Stimulated activated CD8-positive, alpha-beta memory T cell treated with anti-CD3 and anti-CD28 coated beads, Interleukin-4, amount 100 ng/mL, for 24 hours (primary cell): ENCODE results near the gene PAPLN.

ENCODE experiments used
- DNase-seq: peaks from one replicate; pipeline ENCODE4 v3.0.0-alpha.2; 2020; ENCODE audit warnings: low read depth

Gene PAPLN

DNA sequence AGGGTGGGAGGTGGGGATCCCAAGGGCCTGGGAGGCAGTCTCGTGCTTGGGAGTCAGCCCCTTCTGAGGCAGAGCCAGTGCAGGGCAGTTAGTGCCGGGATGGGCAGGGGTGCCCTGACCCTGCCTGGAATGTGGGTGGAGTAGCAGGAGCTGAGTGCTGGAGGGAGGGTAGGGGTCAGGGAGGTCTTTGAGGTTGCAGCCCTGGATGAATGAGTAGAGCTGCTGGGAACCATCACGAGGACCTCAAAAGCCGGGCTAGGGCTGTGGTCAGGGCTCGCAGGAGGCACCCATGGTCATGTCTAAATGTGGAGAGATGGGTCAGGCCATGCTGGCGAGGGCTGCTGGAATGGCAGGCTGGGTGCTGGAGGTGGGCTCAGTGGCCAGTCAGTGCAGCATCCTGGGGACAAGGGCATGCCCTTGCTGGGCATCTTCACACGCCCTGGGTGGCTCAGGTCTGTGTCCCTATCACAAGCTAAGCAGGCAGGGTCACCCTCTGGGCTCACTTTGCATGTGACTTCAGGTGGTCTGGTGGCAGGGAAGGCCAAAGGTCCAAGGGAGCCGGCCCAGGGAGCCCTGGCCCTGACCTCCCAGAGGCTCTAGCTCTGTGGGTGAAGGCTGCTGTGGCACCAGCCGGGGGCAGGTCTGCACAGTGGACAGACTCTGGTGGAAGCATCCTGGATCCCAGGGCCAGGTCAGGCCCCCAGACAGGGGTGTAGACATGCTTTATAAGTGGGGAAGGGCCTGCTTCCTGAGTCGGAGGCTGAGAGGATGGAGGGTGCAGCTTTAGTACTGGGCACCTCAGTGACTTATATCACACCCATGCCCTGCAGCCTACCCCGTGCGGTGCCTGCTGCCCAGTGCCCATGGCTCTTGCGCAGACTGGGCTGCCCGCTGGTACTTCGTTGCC lies 24.5 kb downstream of the PAPLN start:
- DNase-seq, result no peak

DNA sequence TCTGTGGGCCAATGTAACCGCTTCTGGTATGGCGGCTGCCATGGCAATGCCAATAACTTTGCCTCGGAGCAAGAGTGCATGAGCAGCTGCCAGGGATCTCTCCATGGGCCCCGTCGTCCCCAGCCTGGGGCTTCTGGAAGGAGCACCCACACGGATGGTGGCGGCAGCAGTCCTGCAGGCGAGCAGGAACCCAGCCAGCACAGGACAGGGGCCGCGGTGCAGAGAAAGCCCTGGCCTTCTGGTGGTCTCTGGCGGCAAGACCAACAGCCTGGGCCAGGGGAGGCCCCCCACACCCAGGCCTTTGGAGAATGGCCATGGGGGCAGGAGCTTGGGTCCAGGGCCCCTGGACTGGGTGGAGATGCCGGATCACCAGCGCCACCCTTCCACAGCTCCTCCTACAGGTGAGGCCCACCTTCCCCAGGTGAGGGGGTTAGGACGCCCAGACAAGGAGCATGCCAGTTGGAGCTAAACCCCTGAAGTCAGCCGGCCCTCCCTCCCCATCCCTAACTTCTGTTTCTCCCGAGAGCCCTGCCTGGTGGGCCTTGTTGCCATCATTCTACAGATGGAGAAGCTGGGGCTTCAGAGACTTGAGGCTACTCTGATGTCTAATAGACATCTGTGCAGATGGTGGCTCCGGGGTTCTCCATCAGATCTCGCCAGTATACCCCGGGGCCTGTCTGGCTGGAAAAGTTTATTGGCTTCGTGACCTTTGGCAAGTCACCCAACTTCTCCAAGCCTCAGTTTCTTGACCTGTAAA lies 25.3 kb downstream of the PAPLN start:
- DNase-seq, result no peak

DNA sequence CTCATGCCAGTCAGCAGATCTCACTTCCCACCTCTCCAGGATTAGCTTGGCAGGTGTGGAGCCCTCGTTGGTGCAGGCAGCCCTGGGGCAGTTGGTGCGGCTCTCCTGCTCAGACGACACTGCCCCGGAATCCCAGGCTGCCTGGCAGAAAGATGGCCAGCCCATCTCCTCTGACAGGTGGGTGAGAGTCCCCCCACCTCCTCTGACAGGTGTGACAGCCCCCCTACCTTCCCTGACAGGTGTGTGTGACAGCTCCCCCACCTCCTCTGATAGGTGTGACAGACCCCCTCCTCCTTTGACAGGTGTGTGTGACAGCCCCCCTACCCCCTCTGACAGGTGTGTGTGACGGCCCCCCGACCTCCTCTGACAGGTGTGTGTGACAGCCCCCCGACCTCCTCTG lies 26.3 kb downstream of the PAPLN start:
- no peak for DNase-seq

DNA sequence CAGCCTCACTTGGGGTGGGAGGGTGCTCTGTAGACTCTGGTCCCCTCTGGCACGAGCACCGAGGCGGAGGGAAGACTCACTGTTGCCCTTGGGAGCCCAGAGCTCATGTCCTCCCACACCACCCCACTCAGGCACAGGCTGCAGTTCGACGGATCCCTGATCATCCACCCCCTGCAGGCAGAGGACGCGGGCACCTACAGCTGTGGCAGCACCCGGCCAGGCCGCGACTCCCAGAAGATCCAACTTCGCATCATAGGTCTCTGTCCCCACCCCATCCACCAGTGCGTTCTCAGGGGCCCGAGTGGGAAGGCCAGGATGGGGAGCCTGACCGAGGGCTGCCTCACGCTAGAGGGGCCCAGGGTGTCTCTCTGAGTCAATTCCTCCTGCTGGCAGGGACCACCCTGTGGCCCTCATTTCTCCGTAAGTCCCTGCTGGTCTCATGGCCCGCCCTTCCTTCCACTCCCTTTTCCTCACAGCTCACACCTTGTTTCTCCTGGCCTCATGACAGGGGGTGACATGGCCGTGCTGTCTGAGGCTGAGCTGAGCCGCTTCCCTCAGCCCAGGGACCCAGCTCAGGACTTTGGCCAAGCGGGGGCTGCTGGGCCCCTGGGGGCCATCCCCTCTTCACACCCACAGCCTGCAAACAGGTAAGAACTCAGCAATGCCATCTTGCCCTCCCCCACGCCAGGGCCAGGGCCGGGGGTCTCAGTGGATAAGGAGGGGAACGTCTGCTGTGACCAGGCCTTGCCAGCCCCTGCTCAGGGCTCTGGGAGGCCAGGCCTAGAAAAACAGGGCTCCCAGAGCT lies 27.0 kb downstream of the PAPLN start:
- DNase-seq, result no peak

DNA sequence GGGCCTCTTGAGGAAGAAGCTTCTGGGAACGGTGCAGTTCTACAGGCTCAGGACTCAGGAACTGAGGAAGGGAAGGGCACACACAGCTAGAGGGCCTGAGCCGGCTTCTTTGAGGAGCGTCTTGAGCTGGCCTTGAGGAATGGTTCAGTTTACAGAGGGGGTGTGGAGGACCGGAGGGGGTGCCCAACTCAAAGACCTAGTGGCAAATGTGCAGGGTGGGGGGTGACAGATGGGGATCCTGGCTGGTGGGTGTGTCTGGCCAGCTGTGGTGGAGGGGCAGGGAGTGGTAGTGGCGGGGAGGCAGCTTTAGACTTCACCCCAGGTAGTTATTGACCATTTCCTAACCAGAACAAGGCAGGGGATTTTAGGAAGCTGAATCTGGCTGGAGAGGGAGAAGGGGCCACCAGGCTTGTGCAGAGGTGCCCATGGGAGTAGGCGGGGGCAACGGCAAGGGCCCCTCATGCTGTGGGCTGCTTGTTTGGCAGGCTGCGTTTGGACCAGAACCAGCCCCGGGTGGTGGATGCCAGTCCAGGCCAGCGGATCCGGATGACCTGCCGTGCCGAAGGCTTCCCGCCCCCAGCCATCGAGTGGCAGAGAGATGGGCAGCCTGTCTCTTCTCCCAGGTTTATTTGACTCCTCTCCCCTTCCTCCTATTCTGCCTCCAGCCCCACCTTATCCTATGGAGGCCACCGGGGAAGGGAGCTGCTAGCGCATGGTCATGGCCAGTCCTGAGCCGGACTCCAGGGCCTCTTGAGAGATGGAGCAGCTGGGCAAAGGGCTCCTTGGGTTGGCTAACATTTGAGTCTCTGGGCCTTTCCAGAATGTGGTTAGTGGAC lies 27.8 kb downstream of the PAPLN start:
- no peak for DNase-seq

DNA sequence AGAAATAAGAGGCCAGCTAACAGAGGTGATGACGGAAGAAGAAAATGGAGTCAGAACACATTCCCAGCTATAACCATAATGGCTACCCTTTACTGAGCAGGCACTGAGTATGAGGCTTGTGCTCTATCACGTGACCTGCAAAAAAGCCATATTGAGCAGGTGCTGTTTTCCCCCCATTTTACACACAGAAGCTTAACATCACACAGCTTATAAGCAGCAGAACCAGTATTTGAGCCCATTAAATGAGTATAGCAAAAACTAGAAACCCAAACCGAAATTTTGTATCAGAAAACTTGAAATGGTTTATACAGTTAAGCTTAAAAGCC lies 28.4 kb downstream of the PAPLN start:
- no peak for DNase-seq

DNA sequence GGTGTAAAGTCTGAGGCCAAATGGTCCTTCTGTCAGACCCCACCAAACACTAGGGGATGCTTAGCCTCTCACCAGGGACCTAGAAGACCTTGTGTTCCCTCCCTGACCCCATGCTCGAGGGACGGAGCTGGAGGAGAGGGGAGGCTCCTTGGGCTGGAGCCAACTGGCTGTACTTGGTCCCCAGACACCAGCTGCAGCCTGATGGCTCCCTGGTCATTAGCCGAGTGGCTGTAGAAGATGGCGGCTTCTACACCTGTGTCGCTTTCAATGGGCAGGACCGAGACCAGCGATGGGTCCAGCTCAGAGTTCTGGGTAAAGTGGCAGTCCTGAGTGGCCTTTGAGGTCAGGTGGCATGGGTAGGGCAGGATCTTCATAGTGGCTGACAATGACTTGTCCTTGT lies 29.0 kb downstream of the PAPLN start:
- DNase-seq, result no peak

DNA sequence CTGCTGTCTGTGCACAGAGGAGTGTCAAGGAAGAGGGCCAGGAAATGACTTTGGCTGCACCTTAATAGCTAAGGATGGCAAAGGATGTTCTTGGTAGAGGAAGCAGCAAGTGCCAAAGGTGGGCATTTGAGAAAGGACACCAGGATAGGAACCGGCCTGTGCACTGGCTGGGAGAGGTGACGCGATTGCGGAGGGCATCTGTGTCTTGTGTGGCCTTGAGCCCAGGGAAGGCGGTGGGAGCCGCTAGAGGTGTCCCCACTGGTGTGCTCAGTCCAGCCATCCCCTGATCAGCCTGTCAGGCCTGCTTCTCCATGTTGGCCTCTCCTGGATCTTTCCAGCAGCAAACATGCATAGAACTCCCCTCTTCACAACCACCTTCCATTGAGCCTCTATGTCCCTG lies 30.2 kb downstream of the PAPLN start:
- DNase-seq, result no peak

DNA sequence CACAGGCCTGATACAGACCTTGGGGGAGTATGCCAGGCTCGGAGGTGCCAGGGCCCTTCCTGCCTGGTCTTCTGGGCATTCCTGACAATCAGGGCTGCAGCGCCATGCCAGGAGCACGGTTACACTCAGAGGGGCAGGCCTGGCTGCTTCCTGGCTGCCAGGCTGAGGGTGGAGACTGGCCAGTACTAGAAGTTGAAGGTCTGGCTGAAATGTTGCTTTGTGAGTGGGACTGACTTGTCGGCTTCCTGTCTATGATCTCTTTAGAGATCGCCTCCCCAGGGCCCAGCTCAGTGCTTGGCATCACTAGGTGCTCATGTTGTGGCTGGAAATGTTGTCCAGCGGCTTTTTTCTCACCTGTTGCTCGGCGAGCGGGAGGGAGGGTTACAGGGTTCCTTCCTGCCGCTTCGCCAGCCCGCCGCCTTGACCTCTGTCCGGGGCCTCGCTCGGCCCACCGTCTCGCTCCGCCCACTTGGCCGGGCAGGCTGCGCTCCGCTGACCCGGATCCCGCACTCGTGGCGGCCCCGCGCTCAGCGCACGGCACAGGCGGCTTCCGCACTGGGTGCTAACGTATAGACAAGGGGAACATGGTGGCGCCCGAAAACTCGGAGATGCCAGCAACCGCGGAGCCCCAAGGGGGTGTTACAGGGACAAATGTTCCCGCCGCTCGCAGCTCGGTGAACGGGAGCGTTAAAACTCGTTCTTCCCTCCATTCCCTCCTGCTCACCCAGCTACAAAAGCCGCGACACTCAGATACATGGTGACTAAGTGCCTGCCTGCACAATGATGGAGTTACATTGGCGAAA lies 32.6 kb downstream of the PAPLN start:
- no peak for DNase-seq

DNA sequence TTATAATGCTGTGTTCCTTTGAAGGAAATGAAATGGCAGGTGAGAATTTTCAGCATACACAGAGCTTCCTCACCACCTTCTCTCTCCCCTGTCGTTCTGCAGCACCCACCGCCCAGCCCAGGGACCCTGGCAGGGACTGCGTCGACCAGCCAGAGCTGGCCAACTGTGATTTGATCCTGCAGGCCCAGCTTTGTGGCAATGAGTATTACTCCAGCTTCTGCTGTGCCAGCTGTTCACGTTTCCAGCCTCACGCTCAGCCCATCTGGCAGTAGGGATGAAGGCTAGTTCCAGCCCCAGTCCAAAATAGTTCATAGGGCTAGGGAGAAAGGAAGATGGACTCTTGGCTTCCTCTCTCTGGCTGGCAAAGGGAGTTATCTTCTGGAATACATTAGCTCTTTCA lies 35.1 kb downstream of the PAPLN start:
- no peak for DNase-seq

DNA sequence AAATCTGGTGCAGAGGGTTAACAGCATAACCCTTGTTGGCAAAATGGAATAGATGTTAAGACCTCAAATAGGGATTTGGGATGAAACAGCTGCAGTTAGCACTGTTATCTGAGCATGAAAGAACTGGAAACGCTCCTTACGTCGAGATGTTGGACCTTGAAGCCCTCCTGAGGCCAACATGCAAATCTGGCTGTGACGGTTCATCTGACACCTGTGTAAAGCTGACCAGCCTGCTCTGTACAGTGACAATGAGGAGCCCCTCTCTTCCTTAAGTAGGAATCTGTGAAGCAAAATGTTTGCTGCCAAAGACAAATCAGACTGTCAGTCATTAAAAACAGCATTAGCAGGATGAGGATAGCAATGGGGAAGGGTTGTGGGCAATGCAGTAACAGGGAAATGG lies 36.5 kb downstream of the PAPLN start:
- no peak for DNase-seq

DNA sequence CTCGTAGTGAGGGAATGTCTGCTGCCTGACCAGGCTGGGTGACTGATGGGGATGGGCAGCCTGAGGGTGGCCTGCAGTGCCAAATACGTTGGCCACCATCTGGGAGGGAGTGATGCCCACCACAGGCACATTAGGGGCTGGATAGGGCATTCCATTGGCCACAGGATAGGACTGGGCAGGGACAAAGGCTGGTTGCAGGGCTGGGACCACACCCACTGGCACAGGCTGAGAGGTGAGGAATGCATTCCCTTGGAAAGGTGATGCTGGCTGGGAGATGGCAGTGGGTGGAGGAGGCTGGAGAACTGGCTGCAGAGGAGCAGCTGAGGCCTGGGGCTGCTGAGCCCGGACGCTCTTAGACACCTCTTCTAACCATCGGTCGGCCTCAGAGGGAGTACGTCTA lies 39.5 kb downstream of the PAPLN start:
- DNase-seq, result no peak

DNA sequence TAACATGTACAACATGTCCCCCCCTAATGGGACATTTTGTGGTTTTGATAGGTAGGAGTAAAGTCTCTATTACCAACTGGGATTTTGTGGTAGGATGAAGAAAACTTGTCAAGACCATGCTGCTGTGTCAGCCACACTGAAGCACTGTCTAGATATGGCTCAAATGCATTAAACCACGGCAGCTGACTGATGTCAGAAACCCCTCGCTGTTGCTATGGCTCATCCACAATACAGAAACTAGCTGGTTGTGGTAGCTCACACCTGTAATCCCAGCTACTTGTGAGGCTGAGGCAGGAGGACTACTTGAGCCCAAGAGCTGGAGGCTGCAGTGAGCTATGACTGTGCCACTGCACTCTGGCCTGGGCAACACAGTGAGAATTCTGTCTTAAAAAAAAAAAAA lies 40.1 kb downstream of the PAPLN start:
- no peak for DNase-seq

DNA sequence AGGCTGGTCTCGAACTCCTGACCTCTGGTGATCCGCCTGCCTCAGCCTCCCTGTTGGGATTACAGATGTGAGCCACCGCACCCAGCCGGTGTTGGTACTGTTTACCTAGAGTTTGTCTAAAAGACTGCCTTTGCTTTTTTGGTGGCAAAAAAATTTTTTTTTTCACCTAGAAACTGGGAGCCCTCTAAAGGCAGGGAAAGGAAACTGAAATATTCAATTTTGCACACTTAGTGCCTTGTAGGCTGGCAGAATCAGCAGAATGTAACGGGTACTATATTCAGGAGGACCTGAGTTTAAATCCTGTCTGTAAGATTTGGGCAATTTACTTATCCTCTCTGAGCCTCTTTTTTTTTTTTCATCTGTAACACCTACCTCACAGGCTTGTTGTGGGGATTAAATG lies 43.6 kb downstream of the PAPLN start:
- no peak for DNase-seq

DNA sequence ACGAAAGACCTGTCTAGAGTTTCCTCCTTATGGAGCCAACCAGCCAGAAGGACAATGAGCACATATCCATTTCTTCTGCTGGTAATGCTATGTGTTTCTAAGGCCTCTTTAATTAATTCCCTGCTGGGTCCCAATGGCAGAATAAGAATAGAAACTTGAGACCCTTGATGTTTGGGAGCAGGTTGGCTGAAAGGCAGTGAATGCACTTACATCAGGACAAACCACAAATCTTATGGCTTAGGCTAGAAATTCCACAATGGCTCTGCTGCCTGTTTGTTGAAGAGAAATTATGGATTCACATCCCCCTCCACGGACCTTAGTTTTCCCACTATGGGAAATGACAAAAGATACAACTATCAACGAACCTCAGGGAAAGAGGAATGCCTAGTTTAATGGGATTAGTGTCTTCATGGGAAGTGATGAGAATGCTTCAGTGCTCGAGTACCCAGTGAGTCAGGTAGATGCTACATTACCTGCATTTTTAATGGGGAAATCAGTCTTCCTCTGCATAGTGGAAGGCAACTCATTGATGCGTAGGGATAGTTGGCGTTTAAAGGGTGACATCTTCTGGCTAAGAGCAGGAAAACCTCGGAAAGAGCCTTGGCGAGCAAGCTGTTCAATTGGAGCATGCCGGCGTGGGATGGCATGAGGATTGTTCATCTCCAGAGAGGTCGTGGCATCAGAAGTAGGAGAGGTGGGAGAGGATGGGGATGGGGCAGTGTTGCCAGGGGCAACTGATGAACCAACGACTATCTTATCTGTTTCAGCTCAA lies 46.5 kb downstream of the PAPLN start:
- no peak for DNase-seq

DNA sequence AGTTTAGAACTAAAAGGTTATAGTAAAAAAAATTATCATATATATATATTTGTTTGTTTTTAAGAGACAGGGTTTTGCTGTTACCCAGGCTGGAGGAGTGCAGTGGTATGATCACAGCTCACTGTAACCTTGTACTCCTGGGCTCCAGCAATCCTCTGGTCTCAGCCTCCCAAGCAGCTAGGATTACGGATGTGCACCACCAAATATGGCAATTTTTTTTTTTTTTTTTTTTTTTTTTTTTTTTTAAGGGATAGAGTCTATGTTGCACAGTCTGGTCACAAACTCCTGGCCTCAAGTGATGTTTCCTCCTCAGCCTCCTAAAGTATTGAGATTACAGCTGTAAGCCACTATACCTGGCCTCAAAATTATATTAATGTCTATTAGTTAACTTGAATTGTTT lies 48.7 kb downstream of the PAPLN start:
- DNase-seq, result no peak

DNA sequence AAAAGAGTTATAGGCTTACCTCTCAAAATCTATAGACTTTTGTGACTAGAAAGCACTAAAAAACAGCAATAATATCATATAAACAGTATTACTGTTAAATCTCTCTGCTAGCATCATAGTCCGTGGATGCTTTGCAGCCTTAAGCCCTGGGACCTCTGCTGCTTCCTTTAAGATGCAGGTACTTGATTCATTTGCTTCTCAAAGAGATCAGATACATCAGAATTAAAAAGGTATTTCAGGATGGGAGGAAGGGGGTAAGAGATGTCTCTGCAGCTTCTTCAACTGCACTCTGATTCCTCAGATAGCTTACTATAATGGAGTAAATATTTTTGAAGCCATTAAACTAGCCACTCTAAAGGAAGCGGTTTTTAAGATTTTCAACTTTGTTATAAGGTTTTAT lies 49.3 kb downstream of the PAPLN start:
- no peak for DNase-seq

DNA sequence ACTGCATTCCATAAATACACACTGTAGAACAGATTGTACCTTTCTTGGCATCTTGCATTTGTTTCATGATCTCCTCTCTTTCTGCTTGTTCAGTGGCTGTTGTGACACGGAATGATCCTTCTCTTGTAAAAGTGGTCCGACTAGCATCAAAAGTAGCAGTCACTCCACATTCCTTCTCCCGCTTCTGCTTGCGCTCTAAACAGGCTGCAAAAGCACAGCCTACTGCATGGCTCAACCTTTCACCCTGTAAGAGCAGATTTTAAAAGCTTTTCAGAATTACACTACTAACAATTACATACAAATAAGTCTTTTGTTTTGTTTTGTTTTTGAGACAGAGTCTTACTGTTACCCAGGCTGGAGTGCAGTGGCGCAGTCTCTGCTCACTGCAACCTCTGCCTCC lies 49.8 kb downstream of the PAPLN start:
- no peak for DNase-seq

DNA sequence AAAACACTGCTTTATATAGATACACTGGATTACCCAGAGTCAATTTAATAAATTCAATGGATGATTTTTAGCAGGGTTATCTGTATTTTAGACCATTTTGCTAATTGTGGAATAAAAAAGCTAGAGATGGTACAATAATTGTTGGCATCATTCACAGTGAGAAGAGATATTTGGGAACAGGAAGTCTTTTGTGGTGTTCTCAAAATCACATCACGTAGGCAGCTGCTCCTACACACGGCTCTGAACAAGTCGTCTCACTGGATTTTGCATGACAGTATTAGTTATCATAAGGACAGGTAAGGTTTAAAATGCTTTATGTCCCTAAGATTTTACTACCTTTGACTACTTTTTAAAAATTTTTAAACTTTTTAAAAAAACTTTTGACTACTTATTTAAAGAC lies 52.0 kb downstream of the PAPLN start:
- DNase-seq, result no peak

DNA sequence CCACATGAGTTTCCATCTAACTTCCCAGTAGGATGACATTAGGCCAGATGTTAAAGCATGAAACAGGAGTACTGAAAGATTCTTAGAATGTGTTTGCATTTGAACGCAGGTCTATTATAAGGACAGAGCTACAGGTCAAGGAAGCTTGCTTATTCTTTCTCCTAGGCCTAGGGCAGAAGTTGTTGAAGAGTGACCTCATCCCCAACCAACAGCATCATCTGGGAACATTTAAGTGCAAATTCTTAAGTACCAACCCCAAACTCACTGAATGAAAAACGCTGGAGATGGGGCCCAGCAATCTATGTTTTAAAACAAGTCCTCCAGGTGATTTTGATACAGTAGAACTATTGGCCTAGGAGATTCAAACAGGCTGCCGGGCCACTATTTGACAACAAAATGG lies 52.4 kb downstream of the PAPLN start:
- no peak for DNase-seq
